ENCODE results near the gene PARP9.

The PARP9 gene

GRCh38 chr3:122564155-122564912, at the start of gene PARP9, which contains the start of gene DTX3L:
TSS of gene PARP9 (minus strand) at chr3:122564300. CDS start at chr3:122559620, 4,680 bp downstream.
TSS of gene DTX3L (plus strand) at chr3:122564338. CDS start at chr3:122564427, 89 bp downstream.
- peak; percentile 74 for DNase-seq

DNA sequence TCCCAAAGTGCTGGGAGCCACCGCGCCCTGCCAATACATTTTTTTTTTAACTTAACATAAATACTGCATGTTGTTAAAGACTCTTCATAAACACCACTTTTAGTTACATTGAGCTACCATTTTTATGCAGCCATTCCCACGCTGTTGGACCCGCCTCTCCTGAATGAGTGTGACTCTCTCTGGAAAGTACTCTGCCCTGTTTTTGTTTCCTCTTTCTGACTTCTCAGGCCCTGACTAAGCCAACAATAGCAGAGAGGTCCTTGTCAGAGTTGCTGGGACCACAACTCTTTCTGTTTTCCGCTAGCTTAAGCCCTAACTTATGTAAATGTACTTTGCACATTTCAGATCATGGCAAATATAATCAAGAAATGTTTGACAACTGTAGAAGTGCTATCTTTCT, 48.6 kb upstream of the PARP9 start:
- DNase-seq, result no peak

GRCh38 chr3:122609798-122610559, 45.9 kb upstream of the PARP9 start:
- DNase-seq, result no peak

DNA sequence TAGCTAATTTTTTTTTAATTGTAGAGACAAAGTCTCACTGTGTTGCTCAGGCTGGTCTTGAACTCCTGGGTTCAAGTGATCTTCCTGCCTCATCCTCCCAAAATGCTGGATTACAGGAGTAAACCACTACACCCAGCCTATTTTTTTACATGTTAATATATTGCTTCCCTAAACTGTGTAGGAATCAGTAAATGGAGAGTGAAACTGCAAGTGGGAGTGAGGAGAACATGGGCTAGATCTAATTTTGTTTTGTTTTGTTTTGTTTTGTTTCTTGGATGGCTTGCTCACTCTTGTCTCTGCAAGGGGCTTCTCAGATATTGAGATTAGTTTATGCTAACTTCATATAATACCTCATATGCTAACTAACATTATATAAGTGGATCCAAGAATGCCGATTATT, 44.8 kb upstream of the PARP9 start:
- no peak for DNase-seq

DNA sequence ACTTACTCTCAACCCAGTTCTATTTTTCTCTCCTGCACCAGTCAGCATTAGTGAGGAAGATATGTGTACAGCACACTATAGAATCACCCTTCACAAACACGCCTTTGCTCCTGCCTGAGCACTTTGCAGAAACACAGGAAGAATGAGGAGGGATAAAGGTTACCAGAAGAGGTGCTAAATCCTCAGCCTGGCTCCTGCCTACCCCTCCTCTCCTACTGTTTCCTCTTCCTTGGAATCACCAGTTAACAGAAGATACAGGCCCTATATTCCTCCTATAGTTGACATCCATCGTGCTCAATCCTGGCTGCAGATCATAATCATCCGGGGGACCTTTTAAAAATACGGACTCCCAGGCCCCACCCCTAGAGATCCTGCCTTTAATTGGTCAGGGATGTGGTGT, 42.2 kb upstream of the PARP9 start:
- DNase-seq, result no peak

GRCh38 chr3:122603056-122603455, 39.0 kb upstream of the PARP9 start:
- no peak for DNase-seq

DNA sequence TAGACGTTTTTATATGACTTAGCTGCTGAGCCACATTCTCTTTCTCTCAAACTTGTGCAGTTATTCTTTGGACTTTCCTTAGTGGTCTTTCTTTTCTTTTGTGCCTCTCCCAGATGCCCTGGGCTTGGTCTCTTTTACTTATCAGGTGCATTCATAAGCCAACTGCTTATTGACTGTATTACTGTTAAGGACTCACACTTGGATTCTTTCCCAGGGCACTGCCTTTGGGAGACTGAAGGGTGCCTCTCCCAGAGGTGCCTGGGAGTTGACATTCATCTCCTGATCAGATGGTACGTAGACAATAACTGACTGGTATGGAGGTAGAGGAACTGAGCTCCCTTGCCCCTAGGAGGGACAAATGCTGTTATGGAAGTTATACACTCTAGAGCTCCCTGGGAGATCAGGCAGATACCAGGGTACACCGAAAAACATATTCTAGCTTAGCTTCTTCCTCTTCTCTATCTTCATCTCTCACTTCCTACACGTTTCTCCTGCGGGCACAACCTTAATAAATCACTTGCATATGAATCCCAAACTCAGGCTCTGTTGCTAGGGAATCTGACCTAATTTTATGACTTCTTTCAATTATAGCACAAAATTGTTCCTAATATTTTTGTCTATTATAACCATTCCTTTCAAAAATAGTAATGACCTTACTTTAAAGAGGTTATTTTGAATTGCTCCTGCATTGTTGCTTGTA, 38.1 kb upstream of the PARP9 start:
- no peak for DNase-seq

GRCh38 chr3:122598556-122598955, 34.5 kb upstream of the PARP9 start:
- DNase-seq, result no peak

GRCh38 chr3:122598151-122598550, 34.1 kb upstream of the PARP9 start:
- DNase-seq, result no peak

GRCh38 chr3:122594025-122594424, 29.9 kb upstream of the PARP9 start:
- DNase-seq, result no peak

DNA sequence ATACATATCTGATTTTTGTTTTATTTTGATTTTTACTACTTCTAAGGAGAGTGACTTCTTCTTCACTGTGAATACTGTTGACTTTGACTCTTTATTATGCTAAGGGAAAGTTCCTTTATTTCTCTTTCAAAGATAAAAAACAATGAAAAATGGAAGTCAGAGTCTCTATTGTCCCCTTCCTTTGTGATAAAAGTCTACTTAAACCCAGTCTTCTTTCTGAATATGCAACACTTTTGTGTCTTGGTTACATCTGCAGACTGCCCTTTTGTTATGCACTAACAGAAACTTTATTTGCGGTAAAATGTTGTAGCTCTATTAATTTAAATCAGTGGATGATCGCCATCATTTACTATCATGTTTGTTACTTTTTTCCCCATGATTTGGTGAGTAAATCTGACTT, 26.5 kb upstream of the PARP9 start:
- no peak for DNase-seq

DNA sequence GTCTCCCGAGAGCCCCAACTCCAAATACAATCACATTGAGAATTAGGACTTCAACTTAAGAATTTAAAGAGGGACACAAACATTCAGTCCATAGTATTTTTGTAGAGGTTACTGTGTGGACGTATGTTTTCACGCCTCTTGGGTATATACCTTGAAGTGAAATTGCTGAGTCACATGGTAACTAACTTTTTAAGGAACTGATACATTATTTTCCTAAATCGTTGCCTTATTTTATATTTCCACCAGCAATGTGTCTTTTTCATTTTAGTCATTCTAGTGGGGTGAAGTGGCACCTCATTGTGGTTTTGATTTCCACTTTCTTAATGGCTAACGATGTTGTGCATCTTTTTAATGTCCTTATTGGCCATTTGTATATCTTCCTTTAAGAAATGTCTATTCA, 25.2 kb upstream of the PARP9 start:
- no peak for DNase-seq

DNA sequence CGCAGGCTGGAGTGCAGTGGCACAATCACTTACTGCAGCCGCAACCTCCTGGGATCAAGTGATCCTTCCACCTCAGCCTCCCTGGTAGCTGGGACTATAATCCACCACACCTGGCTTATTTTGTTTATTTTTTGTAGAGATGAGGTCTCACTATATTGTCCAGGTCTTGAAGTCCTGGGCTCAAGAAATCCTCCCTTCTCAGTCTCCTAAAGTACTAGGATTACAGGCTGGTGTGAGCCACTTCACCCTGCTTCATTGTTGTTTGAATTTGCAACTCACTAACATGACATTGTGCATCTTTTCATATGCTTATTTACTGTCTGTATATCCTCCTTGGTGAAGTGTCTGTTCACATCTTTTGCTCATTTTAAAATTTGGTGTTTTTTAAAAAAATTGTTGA, 23.5 kb upstream of the PARP9 start:
- no peak for DNase-seq

- DNase-seq, result no peak
These were observed 22.8 kb upstream of the PARP9 start for GRCh38 chr3:122586773-122587485.

DNA sequence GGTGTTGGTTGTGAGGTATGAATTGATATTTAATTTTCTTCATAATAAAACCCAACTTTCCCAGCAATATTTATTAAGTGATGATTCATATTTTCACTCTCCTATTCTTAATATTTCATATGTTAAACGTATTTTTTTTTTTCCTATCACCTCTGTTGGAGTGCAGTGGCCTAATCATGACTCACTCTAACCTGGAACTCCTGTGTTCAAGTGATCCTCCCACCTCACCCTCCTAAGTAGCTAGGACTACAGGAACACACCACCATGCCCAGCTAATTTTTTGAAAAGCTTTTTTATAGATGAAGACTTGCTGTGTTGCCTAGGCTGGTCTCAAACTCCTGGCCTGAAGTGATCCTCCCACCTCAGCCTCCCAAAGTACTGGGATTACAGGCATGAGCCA, 22.0 kb upstream of the PARP9 start:
- no peak for DNase-seq

DNA sequence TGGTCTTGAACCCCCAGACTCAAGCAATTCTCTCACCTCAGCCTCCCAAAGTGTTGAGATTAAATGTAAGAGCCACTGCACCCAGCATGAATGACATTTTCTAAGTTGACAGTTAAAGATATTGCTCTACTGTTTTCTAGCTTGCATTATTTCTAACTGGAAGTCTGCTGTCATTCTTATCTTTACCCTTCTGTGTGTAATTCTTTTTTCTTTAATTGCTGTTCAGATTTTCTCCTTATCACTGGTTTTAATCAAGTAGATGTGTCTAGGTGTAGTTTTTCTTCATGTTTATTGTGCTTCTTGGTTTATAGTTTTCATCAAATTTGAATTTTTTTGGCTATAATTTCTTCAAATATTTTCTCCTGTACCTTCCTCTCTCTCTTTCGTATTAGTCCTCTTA, 18.3 kb upstream of the PARP9 start:
- DNase-seq, result no peak

GRCh38 chr3:122581622-122582021, 17.5 kb upstream of the PARP9 start:
- no peak for DNase-seq

- DNase-seq, result no peak
These were observed 16.4 kb upstream of the PARP9 start for GRCh38 chr3:122580470-122580869.

DNA sequence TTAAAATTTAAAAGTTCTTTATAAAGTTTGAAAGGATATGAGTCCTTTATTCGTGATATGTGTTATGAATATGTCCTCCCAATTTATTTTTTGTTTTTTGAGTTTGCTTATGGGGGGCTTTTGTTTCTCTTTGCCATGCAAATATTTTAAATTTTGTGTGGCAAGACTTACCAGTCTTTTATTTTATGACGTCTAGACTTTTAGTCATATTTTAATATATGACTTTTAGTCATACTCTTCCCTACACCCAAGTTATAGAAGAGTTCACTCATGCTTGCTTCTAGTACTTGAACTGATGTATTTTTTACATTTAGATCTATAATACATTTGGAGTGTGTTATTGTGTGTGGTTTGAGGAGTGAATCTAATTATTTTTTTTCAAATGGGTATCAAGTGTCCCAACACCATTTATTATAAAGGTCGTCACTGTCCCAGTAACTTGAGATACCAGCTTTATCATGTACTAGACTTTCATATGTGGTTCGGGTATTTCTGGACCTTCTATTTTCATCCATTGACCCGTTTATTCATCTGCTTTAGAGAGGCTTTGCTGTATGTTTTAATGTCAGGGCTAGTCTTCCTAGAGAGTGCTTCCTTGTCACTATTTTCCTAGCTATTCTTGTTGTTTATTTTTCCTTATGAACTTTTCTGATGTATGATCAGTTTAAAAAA, 14.1 kb upstream of the PARP9 start:
- DNase-seq, result no peak

GRCh38 chr3:122577409-122578031, 13.4 kb upstream of the PARP9 start, which contains the start of gene PARP15:
TSS of gene PARP15 (plus strand) at chr3:122577650. CDS start at chr3:122577668, 18 bp downstream.
- no peak for DNase-seq

GRCh38 chr3:122576174-122576940, 12.3 kb upstream of the PARP9 start:
- no peak for DNase-seq
